Endometrial microvascular endothelial cells (primary cell): ENCODE measurements around the gene HEMK1. TPM values are rescaled to one million over a fixed set of nuclear protein-coding genes. Genes with fewer than 3 reads are reported as not detected.

Source experiments
- in situ Hi-C: cut with HindIII; loops from 2 replicates; pipeline ENCODE4 v1.10.0; 2017; ENCODE audit warnings: low sequenced_read_pairs, low pct_unique_long_range_greater_than_20kb; ENCODE audit errors: inconsistent ontology term
- total RNA-seq: library from RNA; depleted of rRNA; stranded (reverse); fragments of >200 nt; gene quantifications from one replicate; pipeline ENCODE4 v1.2.3, GENCODE V29; 2015; ENCODE audit errors: inconsistent ontology term

The HEMK1 gene
- total RNA-seq, 1 donor from 2014 or later = 14.7 TPM

DNA sequence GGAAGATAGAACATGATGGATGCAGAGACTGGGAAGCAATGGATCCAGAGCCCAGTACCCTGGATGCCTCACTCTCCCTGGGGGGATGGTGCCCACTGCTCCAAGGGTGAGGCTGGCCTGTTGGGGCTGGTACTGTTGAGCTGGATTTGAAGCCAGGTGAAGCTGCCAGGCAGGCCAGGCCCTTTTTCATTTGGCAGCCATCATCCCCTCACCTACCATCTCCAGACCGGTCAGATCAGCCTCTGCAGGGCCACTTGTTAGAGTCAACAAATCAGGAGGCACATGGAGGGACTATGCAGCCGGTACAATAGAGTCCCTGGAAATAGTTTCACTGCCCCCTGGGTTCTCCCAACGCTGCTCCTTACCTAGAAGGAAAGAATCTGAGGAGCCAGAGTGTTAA lies 53.6 kb downstream of the HEMK1 start:
- in situ Hi-C loops = loop anchor here (25.0 kb wide), 1 partner anchor 764 kb away; the partner anchor contains the start of genes MANF and RBM15B

DNA sequence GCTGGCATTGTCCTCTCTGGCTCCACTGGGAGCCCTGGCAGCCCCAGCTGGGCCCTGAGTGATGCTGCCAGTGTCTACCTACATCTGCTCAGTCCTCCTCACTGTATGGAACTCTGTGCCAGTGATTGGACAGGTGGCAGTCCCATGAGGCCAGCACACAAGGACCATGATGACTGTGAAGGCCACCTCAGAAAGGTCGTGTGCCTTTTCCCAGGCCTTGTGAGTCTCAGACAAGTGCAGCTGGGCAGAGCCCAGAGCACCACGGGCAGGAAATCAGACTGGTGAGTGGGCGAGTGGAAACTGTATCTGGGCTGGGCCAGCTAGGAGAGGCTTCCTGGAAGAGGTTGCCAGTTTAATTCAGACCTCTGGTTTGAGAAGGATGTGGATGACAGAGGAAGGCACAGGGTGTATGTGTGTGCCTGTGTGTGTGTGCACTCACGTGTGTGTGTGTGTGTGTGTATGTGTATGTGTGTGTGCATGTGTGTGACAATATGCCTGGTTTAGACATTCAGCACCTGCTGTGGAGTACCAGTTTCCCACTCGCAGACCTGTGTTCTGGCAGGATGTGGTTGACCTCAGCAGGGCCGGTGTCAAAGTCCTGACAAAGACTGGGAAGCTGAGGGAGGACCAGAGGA lies 54.6 kb downstream of the HEMK1 start:
- in situ Hi-C loops = loop anchor here (25.0 kb wide), 1 partner anchor 763 kb away; the partner anchor contains the start of genes MANF and RBM15B

DNA sequence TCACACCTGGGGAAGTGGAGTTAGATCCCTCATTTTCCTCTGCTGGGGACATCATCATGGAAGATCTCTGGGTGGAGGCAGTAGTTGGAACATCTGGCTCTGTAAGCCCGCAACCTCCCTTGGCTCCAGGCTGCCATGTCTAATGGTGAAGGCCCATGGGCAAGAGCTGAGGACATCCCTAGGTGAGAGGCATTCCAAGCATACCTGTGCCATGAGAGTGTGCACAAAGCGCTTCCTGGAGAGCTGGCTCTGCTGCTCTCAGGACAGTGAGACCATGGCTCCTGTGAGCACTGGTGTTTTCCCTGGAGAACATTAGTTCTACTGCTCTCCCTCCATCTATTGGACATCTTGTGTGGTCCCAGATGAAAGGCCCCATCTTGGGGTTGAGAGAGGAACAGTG lies 55.3 kb downstream of the HEMK1 start:
- in situ Hi-C loops = loop anchor here (25.0 kb wide), 1 partner anchor 763 kb away; the partner anchor contains the start of genes MANF and RBM15B

DNA sequence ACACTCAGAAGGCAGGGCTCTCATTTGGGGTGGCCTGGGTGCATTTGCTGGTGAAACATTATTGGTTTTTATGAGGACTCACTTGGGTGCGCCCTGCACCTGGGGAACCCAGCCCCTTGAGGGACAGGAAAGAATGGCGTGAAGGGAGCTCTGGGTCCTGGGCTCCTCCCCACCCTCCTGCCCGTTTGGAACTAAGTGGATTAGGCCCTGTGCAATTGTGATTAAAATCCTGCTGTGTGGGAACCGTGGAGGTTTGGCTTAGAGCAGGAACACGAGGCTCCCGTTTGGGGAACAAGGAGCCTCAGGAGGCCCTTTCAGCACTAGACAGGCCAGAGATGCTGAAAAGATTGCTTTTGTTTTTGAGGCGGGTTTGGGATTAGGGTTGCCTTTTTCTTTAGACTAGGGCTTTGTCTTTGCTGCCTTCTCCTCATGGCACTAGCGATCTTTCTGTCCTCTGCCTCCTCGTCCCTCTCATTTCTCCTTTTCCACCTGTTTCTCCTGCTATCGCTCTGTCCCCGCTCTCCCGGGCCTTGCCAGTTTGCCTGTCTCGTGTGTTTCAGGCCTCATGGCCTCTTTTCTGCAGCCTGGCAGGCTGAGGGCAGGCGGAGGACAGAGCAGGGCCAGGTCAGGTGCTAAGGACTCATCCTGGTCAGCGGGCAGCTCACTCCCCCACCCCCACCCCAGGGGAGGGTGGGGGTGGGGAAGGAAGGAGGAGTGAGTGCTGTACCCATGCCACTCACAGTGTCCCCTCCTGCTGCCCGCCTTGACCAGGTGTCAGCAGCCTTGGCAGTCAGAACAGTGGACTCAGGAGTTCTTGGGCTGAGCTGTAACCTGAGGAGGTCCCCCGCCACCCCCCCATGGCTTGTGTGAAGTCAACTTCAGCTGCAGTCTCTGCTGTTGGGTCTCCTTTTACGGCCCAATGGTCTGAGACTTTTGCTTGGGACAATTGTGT lies 56.2 kb downstream of the HEMK1 start:
- in situ Hi-C loops = no loop called here

DNA sequence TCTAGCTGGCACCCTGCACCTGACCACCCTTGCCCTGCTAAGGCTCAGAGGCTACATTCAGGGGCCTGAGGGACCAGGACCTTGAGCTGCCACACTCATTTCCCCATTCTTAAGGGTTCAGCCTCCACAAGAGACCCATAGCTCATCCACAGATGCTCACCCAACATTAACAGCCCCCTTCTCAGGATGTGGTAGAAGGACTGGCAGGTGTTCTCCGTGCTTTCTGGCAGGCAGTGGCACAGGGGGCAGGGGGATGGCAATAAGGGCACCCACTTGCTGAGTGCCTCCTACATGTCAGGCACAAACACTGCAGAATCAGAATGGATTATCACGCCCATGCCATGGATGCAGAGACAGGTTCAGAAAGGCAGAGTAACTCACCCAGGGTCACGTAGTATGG lies 57.1 kb downstream of the HEMK1 start:
- in situ Hi-C loops = no loop called here

DNA sequence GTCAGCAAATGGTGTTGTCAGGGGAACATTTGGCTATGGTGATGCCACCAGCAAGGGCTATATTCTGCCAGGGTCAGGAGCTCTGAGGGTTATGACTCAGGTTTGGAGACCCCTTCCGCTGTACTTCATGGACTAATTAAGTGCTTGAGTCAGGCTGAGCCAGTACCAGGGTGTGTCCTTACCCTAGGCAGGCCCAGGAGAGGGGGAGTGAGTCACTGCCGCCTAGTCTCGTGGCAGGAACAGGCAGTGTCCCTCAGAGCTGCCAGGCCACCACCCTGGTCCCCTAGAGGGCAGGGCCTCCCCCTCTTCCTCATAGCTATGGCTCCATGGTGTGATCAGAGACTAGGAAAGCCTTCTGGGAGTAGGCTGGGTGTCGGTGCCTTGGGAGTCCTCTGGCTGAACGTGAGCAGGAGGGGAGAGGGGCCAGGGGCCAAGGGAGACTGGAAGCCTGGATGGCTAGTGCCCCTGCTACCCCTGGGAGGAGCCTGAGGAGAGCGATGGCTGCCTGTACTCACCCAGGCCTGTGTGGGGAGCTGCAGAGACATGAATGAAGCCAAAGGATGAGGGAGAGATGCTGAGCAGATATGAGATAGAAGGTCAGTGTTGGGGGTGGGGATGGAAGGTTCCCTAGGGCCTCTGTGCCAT lies 58.2 kb downstream of the HEMK1 start:
- in situ Hi-C loops = no loop called here

DNA sequence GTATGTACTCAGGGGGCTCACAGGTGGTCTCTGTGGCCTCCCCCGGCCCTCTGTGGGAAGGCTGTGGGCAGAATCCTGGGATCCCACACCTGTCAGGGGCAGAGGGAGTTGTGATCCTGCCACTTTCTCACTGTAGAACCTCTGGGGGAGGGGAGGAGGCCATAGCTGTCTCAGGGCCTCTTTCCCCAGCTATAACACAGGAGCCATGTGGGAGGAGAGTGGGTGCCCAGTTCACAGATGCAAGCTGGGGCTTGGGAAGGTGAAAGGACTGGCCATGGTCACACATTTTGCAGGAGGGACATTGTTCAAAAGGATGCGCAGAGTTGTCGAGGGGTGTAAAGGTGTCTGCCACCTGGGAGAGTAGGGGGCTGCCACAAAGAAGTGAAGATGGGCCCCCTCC lies 59.3 kb downstream of the HEMK1 start:
- in situ Hi-C loops = no loop called here

DNA sequence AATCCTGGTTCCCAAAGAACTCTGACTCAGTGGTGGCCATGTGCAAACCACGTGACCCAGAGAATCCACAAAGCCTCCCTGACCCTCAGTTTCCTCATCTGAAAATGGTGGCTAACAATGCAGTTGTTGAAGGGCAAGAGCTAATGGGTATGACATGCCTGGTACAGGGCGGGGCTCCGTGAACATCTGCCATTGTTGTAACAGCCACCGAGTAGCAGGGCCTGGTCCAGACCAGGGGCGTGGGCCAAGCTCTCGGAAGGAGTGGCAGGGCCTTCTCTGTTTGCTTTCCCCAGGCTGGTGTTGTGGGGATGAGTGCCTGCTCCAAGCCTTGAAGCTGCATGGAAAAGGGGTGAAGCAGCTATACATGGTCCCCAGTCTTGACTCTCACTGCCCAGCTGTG lies 61.1 kb downstream of the HEMK1 start:
- in situ Hi-C loops = no loop called here

DNA sequence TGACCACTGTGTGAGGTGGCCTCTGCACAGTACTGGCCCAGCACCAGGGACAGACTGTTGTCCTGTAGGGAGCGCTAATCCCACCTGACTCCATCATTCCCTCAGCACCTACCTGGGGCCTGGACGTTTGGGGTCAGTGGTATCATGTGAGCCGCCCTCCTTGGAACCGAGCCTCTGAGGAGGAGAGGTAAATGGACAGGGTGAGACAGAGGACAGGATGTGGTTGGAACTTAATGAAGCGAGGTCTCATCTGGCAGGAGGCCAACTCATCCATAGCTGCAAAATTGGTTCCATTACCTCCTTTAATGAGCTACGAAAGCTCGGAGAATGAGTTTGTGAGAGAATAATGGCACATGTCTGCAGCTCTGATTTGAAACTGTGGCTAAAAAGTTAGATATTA lies 61.6 kb downstream of the HEMK1 start:
- in situ Hi-C loops = no loop called here

DNA sequence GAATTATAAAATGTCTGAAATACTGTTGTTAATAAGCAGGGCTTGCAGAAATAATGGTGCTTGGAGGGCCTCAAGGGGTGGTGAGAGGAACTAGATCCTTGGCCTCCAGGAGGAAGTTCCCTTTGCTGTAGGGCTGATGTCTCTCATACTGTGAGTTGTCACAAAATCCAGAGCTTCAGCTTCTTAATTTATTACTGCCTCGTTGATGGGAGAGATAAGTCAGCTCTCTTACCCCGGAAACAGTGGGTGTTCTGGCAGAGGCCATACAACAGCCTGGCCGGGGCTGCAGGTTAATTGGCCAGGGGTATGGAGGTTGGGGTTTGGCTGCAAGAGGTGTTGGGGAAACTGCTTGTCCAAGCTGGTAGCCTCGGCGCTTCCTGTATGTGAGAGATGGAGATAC lies 63.1 kb downstream of the HEMK1 start:
- in situ Hi-C loops = no loop called here

DNA sequence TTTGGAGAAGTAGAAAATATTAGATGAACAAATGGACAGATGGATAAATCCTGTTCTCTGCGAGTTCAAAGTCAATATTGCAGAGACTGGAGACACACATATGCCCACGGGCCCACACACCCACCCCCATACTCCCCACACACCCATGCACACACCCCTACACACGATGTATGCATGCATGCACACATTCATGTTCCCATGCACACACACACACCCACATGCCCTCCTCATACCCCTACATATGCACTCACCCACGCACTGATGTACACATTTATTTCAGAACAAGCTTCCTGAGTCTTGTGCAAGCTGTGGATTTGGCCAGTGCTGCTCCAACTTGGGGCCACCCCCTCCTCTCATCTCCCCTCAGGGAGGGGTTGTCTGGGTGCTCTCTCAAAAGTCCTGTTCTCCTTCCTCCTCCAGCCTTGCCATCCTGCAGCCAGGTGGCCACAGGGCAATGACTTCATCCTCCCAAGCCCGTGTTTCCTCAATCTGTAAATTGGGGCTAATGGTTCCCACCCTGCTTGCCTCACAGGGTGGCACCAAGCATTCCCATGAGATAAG lies 64.0 kb downstream of the HEMK1 start:
- in situ Hi-C loops = no loop called here

DNA sequence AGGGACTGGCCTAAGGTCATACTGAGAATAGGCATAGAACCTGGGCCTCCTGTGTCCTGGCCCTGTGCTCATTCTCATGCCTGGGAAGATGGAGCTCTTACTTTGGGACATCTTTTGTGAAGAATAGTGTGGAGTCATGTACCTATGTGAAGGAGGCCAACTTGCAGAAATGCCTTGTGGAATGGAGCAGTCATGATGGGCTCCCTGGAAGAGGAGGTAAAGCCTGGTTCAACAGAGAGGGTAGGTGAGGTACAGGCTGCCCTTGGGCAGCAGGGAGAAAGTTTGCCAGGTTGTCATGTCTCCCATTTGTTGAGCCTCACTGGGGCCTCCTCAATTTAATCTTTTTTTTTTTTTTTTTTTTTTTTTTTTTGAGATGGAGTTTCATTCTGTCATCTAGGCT lies 65.7 kb downstream of the HEMK1 start:
- in situ Hi-C loops = no loop called here

DNA sequence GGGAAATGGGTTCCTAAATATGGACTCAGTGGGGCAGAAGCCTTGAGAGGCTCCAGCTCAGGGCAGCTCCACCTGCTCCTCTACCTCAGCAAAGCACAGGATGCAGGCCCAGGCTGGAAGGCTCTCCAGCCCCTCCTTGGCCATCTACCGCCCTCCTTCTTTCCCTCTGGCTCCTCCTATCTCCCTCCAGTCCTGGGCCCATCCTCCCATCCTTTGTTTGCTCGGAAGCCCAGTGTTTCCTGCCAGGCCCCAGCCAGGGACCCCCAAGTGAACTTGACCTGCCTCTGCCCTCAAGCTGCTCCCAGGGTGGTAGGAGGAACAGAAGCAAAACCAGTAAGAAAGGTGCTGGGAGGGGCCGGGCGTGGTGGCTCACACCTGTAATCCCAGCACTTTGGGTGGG lies 67.7 kb downstream of the HEMK1 start:
- in situ Hi-C loops = no loop called here

DNA sequence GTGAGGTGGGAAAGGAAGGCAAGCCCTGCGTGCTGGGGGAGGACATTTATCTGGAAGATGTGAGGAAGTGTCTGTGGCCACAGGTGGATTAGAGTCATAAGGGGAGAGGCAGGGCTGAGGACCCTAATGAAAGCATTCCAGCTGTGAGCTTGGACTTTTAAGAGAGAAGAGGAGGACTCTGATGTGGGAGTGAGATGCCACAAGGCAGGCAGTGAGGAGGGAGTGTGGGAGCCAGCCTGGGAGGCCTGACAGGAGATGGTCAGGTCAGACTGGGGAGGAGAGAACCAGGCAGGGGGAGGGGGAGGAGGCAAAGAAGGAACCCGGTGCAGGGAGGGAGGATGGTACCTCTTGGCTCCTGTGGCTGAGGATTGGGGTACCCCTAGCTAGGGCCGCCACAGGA lies 68.6 kb downstream of the HEMK1 start:
- in situ Hi-C loops = no loop called here

DNA sequence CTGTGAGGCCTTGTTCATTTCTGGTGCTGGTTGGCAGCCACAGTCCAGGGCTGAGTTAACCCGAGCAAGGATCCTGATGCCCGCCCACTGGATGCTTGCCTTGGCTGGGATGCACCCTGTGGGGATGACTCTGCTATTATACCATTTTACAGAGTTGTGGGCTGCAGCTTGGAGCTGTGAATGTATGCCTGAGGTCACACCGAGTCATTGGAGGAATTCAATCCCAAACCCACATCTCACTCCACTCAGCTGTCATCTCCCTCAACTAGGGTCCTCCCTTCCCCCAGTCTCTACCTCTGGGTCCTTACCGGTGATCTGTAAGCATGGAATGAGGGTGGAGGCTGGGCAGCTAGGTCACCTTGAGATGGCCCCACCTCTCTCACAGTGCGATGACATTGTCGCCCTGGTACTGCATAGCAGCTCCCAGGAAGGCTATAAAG lies 69.8 kb downstream of the HEMK1 start:
- in situ Hi-C loops = no loop called here

DNA sequence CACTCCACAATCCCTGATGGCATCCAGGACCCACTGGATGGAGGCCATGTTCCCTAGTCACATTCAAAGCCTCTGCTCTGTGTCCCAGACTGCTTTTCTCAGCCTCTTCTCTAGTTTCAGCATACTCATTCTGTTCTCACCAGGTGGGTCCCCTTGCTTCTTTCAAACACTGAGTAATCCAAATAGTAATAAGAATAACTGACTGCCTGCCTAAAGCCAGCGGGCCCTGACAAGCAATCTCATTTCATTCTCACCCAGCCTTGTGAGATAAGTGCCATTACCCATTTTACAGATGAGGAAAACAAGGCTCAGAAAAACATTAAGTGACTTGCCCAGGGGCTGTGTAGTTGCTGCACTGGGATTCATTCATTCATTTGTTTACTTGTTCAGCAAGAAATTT lies 73.1 kb downstream of the HEMK1 start:
- in situ Hi-C loops = no loop called here

DNA sequence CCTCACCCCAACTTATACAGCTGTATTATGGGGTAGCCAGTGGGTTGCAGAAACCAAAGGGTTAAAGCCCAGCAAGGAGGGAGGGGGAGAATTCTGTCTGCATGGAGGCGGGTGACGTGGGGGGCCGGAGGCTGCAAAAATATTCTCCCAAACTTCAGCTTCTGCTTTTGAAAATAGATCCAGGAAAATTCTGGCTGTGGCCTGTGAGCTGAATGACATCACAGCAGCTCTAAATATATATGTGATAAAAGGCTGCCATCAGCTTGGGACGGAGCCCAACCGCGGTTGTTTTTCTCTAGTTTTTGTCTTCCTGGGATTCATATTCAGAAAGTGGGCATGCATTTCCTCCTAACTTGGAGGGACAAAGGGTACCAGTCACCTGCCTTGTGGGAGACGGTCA lies 75.2 kb downstream of the HEMK1 start:
- in situ Hi-C loops = no loop called here

DNA sequence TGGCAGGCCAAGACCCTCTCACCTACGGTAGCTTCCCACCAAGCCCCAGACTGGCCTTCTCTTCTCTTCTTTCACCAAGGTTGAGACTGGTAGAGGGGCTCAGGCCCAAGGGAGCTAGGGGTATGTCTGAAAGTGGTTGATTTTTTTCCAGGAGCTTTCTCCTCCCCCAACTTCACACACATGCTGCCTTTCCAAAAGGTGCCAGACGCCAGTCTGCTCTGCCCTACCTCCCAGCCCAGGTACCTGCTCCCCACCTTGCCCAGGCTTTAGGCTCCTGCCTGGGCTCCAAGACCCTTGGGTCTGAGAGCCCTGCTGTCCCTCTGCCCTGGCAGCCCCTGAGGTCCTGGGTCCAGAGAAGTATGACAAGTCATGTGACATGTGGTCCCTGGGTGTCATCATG lies 76.1 kb downstream of the HEMK1 start:
- in situ Hi-C loops = no loop called here
